ENCODE results near the gene MS4A5. TPM values are rescaled to one million over a fixed set of nuclear protein-coding genes. Genes with fewer than 3 reads are reported as not detected.
A peak's percentile ranks its signal among the peaks of the same experiment; 100 is the strongest.
"Not testable (repeated sequence)": the region's sequence is repeated elsewhere in the genome, so short reads cannot be mapped to it uniquely, and the experiment has no call there.

Gene MS4A5
- total RNA-seq, 2 experiments from 2014 or later, result not detected

DNA sequence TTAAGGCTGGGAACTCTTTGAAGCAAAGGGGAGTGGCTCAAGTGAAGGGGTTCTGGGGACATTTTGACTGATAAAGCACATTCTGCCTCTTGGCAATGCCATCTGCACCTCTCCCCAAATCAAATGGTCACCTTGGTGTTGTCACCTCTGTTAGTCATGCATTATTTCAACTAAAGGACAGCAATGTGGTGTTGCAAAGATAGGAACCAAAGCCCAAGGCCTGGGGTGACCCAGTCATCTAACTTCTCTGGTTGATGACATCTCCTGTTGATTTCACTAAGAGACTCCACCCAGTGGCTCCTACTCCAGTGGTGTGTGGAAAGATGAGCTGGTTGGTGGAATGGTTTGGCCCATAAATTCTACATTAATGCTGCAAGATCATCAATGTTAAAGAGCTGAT is 18.5 kb downstream of the MS4A5 start:
- H3K27me3 Mint-ChIP-seq, result no peaks in the 10 kb centered on the region
- no peaks in the 10 kb centered on the region for H3K9me3 Mint-ChIP-seq
- no peaks in the 10 kb centered on the region for H3K36me3 Mint-ChIP-seq (ENCODE audit: low read depth)
- ChIA-PET POLR2A (no interaction called here), CTCF (interaction anchor here (1.0 kb wide), 1 partner anchor 11 kb away, joined by 4 read pairs; no protein-coding TSS in a partner anchor)
- peaks cover 20% of the 10 kb centered on the region for H3K4me1 Mint-ChIP-seq
- H3K4me3 Mint-ChIP-seq, result no peak overlapping the region
- no peak for DNase-seq
- no peak overlapping the region for H3K27ac Mint-ChIP-seq

DNA sequence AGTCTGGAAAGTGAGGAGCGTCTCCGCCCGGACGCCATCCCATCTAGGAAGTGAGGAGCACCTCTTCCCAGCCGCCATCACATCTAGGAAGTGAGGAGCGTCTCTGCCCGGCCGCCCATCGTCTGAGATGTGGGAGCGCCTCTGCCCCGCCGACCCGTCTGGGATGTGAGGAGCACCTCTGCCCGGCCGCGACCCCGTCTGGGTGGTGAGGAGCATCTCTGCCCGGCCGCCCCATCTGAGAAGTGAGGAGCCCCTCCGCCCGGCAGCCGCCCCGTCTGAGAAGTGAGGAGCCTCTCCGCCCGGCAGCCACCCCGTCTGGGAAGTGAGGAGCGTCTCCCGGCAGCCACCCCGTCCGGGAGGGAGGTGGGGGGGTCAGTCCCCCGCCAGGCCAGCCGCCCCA is 21.8 kb downstream of the MS4A5 start:
- DNase-seq; H3K4me3 Mint-ChIP-seq; CTCF ChIA-PET; POLR2A ChIA-PET; H3K36me3 Mint-ChIP-seq (ENCODE audit: low read depth); H3K27me3 Mint-ChIP-seq; H3K27ac Mint-ChIP-seq; H3K9me3 Mint-ChIP-seq: not testable (repeated sequence)
- H3K4me1 Mint-ChIP-seq, result peaks cover 14% of the 10 kb centered on the region

DNA sequence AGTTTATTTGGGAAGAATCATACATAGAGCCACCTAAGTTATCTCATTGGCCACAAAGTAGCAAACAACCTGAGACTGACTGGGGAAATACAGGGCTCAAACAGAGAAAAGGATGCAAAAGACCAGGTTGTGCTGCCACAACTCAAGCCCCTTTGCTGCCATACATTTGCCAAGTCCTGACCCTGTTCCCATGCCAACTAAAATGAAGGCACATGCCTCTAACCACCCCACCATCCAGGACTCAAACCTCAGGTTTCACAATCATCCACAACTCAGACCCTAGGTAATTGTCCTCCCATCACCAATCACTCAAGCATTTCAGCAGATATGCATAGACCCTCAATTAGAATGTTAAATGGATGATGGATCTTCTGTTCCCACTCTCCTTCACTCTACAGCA is 24.8 kb downstream of the MS4A5 start:
- CTCF ChIA-PET, result no interaction called here
- Mint-ChIP-seq H3K27ac (no peak overlapping the region), H3K36me3 (ENCODE audit: low read depth) (no peaks in the 10 kb centered on the region), H3K4me1 (no peaks in the 10 kb centered on the region), H3K4me3 (no peak overlapping the region), H3K27me3 (peaks cover 7% of the 10 kb centered on the region), H3K9me3 (no peaks in the 10 kb centered on the region)
- POLR2A ChIA-PET, result no interaction called here
- no peak for DNase-seq

DNA sequence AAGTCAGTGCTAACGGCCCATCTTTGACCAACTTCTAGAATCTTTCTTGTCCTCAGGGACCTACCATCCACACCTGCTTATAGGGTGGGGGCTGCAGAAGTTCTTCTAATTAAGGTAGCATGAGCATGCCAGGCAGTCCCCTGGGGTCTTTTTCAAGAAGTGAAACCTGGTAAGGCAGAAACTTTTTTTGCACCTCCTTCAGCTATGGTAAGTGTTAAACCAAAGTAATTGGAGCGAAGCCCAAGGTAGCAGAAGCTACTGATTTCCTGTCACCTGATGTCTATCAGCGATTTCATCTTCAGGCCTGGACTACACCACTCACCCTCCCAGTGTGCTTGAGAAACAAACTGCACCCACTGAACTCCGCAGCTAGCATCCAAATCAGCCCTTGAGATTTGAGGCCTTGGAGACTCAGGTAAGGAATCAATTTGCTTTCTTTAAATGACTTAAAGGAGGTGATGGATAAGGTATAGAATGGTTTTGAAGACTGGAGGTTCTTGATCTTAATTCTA is 26.2 kb downstream of the MS4A5 start, which contains the start of gene MS4A1:
Gene MS4A1, plus strand, starts transcription at position 317 of the 512 bp plus-strand sequence. CDS start 6,528 bp downstream, outside the sequence.
- peaks cover 7% of the 10 kb centered on the region for H3K27me3 Mint-ChIP-seq
- no peak within 1 kb of the TSS for H3K4me3 Mint-ChIP-seq
- H3K4me1 Mint-ChIP-seq, result no peaks in the 10 kb centered on the region
- ChIA-PET CTCF (interaction anchor here (1.1 kb wide), 1 partner anchor 47 kb away, joined by 3 read pairs; no protein-coding TSS in a partner anchor), POLR2A (interaction anchor here (0.6 kb wide), 1 partner anchor 527 kb away, joined by 3 read pairs; no protein-coding TSS in a partner anchor)
- H3K36me3 Mint-ChIP-seq (ENCODE audit: low read depth), result no peaks in the 10 kb centered on the region
- no peak within 1 kb of the TSS for H3K27ac Mint-ChIP-seq
- no peak for DNase-seq
- no peaks in the 10 kb centered on the region for H3K9me3 Mint-ChIP-seq

DNA sequence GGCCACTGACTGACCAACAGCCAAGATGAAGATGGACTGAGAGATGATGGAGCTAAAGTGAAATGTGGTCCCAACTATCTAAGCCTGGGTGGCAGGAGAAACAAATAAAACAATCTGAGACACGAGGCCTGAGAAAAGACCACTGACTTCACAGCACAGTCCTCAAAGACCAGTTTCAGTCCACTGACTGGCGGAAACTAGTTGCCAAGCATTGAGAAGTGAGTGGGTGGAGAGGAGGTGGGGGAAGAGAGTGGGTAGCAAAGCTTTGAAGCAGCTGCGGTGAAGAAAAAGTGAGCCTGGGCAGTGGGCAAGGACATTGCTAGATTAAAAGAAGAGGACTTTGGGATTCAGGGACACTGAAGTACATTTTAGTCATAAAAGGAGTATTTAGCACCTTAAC is 28.2 kb downstream of the MS4A5 start:
- POLR2A ChIA-PET, result no interaction called here

DNA sequence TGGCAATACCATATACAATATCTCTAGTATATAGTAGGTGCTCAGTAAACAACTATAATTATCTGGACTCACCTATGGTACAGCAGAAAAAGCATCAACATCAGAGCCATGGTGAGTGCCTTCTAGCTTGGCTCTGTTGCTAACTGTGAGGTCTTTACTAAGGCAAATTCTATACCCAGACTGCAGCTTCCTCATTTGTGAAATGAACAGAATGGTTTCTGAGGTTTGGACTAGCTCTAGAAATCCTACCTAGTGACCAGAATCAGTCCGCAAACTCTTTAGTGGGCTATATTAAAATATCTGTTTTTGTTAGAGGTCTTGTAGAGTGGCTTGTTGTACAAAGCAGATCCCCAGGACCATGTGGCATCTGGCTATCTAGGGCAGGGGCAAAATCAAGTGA is 30.0 kb downstream of the MS4A5 start:
- ChIA-PET CTCF (interaction anchor here (1.4 kb wide), 1 partner anchor 11 kb away, joined by 4 read pairs; no protein-coding TSS in a partner anchor), POLR2A (no interaction called here)
- peaks cover 6% of the 10 kb centered on the region for H3K27me3 Mint-ChIP-seq

More for the DNA sequence above, 28.2 kb downstream of the MS4A5 start:
- Mint-ChIP-seq H3K36me3 (ENCODE audit: low read depth) (no peaks in the 10 kb centered on the region), H3K4me1 (no peaks in the 10 kb centered on the region), H3K9me3 (no peaks in the 10 kb centered on the region), H3K27me3 (peaks cover 7% of the 10 kb centered on the region), H3K27ac (no peak overlapping the region), H3K4me3 (no peak overlapping the region)
- CTCF ChIA-PET, result no interaction called here
- DNase-seq, result no peak

DNA sequence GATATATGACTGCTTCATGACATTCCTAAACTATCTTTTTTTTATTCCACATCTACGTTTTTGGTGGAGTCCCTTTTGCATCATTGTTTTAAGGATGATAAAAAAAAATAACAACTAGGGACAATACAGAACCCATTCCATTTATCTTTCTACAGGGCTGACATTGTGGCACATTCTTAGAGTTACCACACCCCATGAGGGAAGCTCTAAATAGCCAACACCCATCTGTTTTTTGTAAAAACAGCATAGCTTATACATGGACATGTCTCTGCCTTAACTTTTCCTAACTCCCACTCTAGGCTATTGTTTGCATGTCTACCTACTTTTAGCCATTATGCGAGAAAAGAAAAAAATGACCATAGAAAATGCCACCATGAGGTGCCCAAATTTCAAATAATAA is 39.5 kb downstream of the MS4A5 start:
- POLR2A ChIA-PET, result no interaction called here
- Mint-ChIP-seq H3K27me3 (peaks cover 28% of the 10 kb centered on the region), H3K4me3 (no peak overlapping the region), H3K27ac (no peak overlapping the region), H3K9me3 (no peaks in the 10 kb centered on the region), H3K4me1 (no peaks in the 10 kb centered on the region), H3K36me3 (ENCODE audit: low read depth) (no peaks in the 10 kb centered on the region)
- no peak for DNase-seq
- CTCF ChIA-PET, result interaction anchor here (0.7 kb wide), 1 partner anchor 884 kb away, joined by 3 read pairs; no protein-coding TSS in a partner anchor

More for the DNA sequence above, 30.0 kb downstream of the MS4A5 start:
- DNase-seq, result no peak
- Mint-ChIP-seq H3K36me3 (ENCODE audit: low read depth) (no peaks in the 10 kb centered on the region), H3K9me3 (no peaks in the 10 kb centered on the region), H3K27ac (no peak overlapping the region), H3K4me3 (no peak overlapping the region), H3K4me1 (no peaks in the 10 kb centered on the region)

DNA sequence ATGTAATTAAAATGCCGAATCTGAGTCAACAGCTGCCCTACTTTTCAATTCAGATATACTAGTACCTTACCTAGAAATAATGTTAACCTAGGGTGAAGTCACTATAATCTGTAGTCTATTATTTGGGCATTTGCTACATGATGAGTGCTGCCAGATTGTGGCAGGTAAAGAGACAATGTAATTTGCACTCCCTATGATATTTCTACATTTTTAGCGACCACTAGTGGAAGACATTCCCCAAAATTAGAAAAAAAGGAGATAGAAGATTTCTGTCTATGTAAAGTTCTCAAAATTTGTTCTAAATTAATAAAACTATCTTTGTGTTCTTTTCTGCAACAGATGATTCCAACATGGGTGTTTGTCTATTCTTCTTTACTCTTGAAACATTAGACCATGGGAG is 40.4 kb downstream of the MS4A5 start:
- POLR2A ChIA-PET, result no interaction called here
- H3K27ac Mint-ChIP-seq, result no peak overlapping the region
- no peak overlapping the region for H3K4me3 Mint-ChIP-seq
- H3K36me3 Mint-ChIP-seq (ENCODE audit: low read depth), result no peaks in the 10 kb centered on the region
- no peaks in the 10 kb centered on the region for H3K9me3 Mint-ChIP-seq
- CTCF ChIA-PET, result no interaction called here
- H3K4me1 Mint-ChIP-seq, result no peaks in the 10 kb centered on the region
- no peak for DNase-seq
- H3K27me3 Mint-ChIP-seq, result peaks cover 28% of the 10 kb centered on the region

DNA sequence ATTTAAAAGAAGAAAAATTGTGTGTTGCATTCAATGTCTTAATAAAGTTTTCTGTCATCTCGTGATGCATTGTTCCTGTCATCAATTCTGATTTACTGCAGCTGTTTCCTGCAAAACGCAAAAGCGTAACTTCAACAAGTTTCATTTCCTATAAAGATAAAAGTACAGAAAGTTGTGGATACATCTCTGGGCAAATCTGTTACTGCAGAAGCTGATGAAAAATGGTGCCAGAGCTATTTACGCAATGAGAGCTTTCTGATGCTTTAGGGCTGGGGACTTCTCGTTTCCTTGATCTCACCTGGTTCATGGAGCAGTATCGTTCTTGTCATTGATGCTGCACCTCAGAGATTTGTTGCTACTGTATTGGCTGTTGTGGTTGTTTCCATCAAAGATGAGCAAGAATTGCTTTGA is 47.7 kb downstream of the MS4A5 start:
- POLR2A ChIA-PET, result no interaction called here
- peaks cover 40% of the 10 kb centered on the region for H3K27me3 Mint-ChIP-seq
- no peaks in the 10 kb centered on the region for H3K36me3 Mint-ChIP-seq (ENCODE audit: low read depth)
- no peak overlapping the region for H3K4me3 Mint-ChIP-seq
- no peaks in the 10 kb centered on the region for H3K4me1 Mint-ChIP-seq
- CTCF ChIA-PET, result interaction anchor here (0.7 to 0.8 kb wide), 2 partner anchors 30 to 61 kb away, joined by 3 read pairs; no protein-coding TSS in a partner anchor
- DNase-seq, result no peak
- no peaks in the 10 kb centered on the region for H3K9me3 Mint-ChIP-seq
- H3K27ac Mint-ChIP-seq, result no peak overlapping the region

DNA sequence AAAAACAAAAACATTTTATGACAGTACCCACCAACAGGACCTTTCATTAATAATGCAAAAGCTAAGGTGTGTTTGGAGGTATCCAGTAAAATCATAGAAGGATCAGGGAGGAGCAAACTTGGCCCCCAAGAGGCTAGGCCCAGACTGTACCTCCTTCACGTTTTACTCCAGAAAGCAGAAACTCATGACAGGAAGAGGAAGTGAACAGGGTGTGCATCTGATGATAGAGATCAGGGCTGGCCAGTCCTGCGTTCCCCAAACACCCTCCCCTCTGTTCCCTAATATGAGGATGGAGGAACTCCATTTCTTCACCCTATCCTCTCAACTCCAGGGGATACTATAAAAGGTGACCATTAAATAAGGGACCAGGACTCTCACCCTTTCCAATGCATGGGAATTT is 53.0 kb downstream of the MS4A5 start:
- peaks cover 7% of the 10 kb centered on the region for H3K4me1 Mint-ChIP-seq
- no peaks in the 10 kb centered on the region for H3K36me3 Mint-ChIP-seq (ENCODE audit: low read depth)
- peaks cover 28% of the 10 kb centered on the region for H3K27me3 Mint-ChIP-seq
- CTCF ChIA-PET, result no interaction called here
- no peak overlapping the region for H3K27ac Mint-ChIP-seq
- no peaks in the 10 kb centered on the region for H3K9me3 Mint-ChIP-seq
- DNase-seq, result no peak
- POLR2A ChIA-PET, result no interaction called here
- H3K4me3 Mint-ChIP-seq, result no peak overlapping the region

DNA sequence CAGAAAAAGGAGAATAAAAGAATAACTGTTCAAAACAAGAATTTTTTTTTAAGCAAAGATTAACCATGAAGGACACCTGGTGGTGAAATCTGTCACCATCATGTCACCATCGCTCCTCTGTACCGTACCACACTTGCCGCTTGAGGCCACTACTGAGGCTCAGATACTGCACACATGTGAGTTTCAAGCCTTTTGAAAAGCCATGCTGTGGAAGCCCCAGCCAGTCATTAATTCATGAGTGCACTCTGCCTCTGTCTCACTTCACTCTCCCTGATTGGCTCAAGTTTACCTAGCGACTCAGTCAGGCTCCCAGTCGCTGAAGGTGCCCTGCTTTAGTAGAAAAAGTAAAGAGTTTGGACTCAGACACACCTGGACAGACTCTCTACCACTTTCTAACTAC is 56.6 kb downstream of the MS4A5 start:
- ChIA-PET CTCF (interaction anchor here (0.6 to 1.1 kb wide), 2 partner anchors 123 to 152 kb away, joined by 3 read pairs; no protein-coding TSS in a partner anchor), POLR2A (no interaction called here)
- no peaks in the 10 kb centered on the region for H3K36me3 Mint-ChIP-seq (ENCODE audit: low read depth)
- H3K4me3 Mint-ChIP-seq, result no peak overlapping the region
- no peaks in the 10 kb centered on the region for H3K9me3 Mint-ChIP-seq
- DNase-seq, result peak; percentile 26
- H3K27ac Mint-ChIP-seq, result no peak overlapping the region
- H3K27me3 Mint-ChIP-seq, result peaks cover 11% of the 10 kb centered on the region
- peaks cover 7% of the 10 kb centered on the region for H3K4me1 Mint-ChIP-seq

DNA sequence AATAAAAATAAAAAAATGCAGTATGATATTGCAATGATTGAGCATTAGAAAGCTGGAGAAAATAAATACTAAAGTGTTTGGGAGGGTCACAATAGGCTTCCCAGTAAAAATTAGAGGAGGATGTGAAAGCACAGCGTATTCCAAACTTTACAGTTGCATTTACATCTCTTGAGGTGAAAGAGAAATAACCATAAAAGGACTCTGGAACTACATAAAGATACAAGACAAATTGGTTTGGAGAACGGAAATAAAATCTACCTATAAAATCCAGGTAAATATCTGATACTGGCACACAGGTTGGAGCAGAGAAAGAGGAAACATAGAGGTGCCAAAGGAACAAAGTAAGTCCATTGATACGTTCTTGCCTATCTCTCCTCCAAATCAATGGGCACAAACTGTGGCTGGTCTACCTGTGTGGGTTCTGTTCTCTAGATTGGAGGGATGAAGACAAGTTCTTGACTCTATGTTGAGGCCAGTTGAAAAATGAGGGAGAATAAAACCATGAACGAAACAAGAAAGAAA is 63.2 kb downstream of the MS4A5 start, which contains the start of gene MS4A12:
Gene MS4A12, plus strand, starts transcription at position 291 of the 522 bp plus-strand sequence. CDS start 4,541 bp downstream, outside the sequence.
- no peak within 1 kb of the TSS for H3K4me3 Mint-ChIP-seq
- H3K4me1 Mint-ChIP-seq, result no peaks in the 10 kb centered on the region
- no peaks in the 10 kb centered on the region for H3K9me3 Mint-ChIP-seq
- CTCF ChIA-PET, result no interaction called here
- H3K36me3 Mint-ChIP-seq (ENCODE audit: low read depth), result no peaks in the 10 kb centered on the region
- H3K27ac Mint-ChIP-seq, result no peak within 1 kb of the TSS
- H3K27me3 Mint-ChIP-seq, result peaks cover 34% of the 10 kb centered on the region
- DNase-seq, result no peak
- POLR2A ChIA-PET, result no interaction called here

DNA sequence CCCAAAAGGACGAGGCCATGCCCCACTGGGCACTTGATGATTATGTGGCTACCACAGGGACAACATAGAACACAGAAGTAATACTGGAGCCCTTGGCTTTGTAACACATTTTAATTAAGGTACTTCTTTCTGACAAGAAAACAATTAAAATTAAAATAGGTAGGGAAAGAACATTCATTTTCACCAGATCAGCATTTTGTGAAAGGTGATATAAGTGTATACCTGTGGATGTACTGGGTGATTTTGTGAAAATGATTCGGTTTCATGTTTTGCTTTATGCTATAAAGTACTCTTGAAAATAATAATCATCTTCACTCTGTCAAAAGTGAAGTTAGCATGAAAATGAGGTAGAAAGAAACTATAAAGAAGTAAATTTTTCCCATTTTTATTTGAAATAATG is 64.1 kb downstream of the MS4A5 start:
- Mint-ChIP-seq H3K9me3 (no peaks in the 10 kb centered on the region), H3K27me3 (peaks cover 38% of the 10 kb centered on the region), H3K4me1 (no peaks in the 10 kb centered on the region), H3K4me3 (no peak overlapping the region), H3K36me3 (ENCODE audit: low read depth) (no peaks in the 10 kb centered on the region), H3K27ac (no peak overlapping the region)
- CTCF ChIA-PET, result no interaction called here
- POLR2A ChIA-PET, result no interaction called here
- no peak for DNase-seq

All from activated CD4-positive, alpha-beta T cell treated with anti-CD3 and anti-CD28 coated beads, Interleukin-2, amount 10 ng/mL, durations not matched to agents 7 days and 5 days (primary cell).